ENCODE data around the gene NDUFS8. TPM values are rescaled to one million over a fixed set of nuclear protein-coding genes. Genes with fewer than 3 reads are reported as not detected.

The NDUFS8 gene
- total and polyA plus RNA-seq, 2 of the 4 experiments (the other 2 are of a cell fraction), result 85.9 to 131 TPM

- intact Hi-C loops (cut with micrococcal nuclease) (no loop called here), dilution Hi-C loops (cut with HindIII; ENCODE audit: low sequenced_read_pairs, unreplicated experiment) (no loop called here), in situ Hi-C loops (cut with MboI; ENCODE audit: low sequenced_read_pairs) (no loop called here)
- no peak overlapping the region for H2AFZ ChIP-seq (replicated peaks; ENCODE audit: low read length, poor library complexity)
- no peak overlapping the region for H3K18ac ChIP-seq (ENCODE audit: low read depth, low read length)
- no peak overlapping the region for H2AK9ac ChIP-seq (replicated peaks; ENCODE audit: low read depth, low read length, poor library complexity)
- no peak overlapping the region for H2BK5ac ChIP-seq (ENCODE audit: low read depth, low read length, poor library complexity, severe bottlenecking)
- no peak overlapping the region for H3K4me3 ChIP-seq (ENCODE audit: insufficient read depth, low read depth, low read length)
- H4K5ac ChIP-seq (ENCODE audit: low read depth, low read length), result no peak overlapping the region
- H3K4ac ChIP-seq (ENCODE audit: low read depth, low read length), result no peak overlapping the region
- no peaks in the 10 kb centered on the region for H3K4me1 ChIP-seq (ENCODE audit: control insufficient read depth, insufficient read depth, low read length)
- peaks cover 3% of the 10 kb centered on the region; the same call in 1 of the 2 replicates for H4K20me1 ChIP-seq (ENCODE audit: insufficient read depth, low read length)
- no peak overlapping the region for H3K56ac ChIP-seq (ENCODE audit: extremely low read depth, insufficient read depth, low read length)
- H3K9me1 ChIP-seq (ENCODE audit: insufficient read depth, low read length), result peaks cover 6% of the 10 kb centered on the region
- H2BK20ac ChIP-seq (ENCODE audit: low read depth, low read length), result no peak overlapping the region
- no peak overlapping the region for H4K8ac ChIP-seq (ENCODE audit: low read depth in 2 of 2, low read length in 2 of 2)
- TF ChIP-seq BHLHE40 (IDR thresholded peaks at IDR 0.05; ENCODE audit: low read depth, low read length) (no peak), CEBPB (IDR thresholded peaks at IDR 0.05; ENCODE audit: low read depth, low read length) (no peak)
- H3K79me1 ChIP-seq (ENCODE audit: low read depth in 1 of 2, low read length in 2 of 2), result peaks cover 0 to 3% of the 10 kb centered on the region in 2 experiments; a peak in 1 of 4 replicates
- ATAC-seq (ENCODE audit: low read depth) (no peak), DNase-seq (peak; percentile 18)
- no peak overlapping the region; the same call in 1 of the 2 replicates for H3K14ac ChIP-seq (replicated peaks; ENCODE audit: low read depth, low read length)
- CTCF ChIA-PET, result no interaction called here
- 84% methylated on average over 4 of the region's 8 CpGs; no CpG with 5 or more reads in 1 of the 2 experiments for WGBS, 2 experiments (ENCODE audit: extremely low coverage in 2 of 2, insufficient read length in 1 of 2)
- H2BK120ac ChIP-seq (ENCODE audit: low read depth, low read length), result no peak overlapping the region
- no peak overlapping the region for H4K91ac ChIP-seq (ENCODE audit: insufficient read depth, low read depth, low read length)
- H3K9me3 ChIP-seq (ENCODE audit: control insufficient read depth, insufficient read depth, low read length), result no peaks in the 10 kb centered on the region
- POLR2A ChIA-PET (ENCODE audit: unreplicated experiment), result no interaction called here
- H3K27ac ChIP-seq (ENCODE audit: insufficient read depth, low read length), result no peak overlapping the region
- H3K9ac ChIP-seq (ENCODE audit: low read depth, low read length), result no peak overlapping the region
- no TSS peak for BruUV-seq (replicated peaks)
- H3K23ac ChIP-seq (ENCODE audit: low read depth, low read length), result no peak overlapping the region; the same call in 1 of the 2 replicates
- H3K27me3 ChIP-seq (ENCODE audit: control insufficient read depth, insufficient read depth, low read length), result no peaks in the 10 kb centered on the region
- no peak overlapping the region for H3K4me2 ChIP-seq (ENCODE audit: low read depth, low read length)
- H2BK15ac ChIP-seq (ENCODE audit: low read depth, low read length), result no peak overlapping the region
- peaks cover 13% of the 10 kb centered on the region for H3K36me3 ChIP-seq (ENCODE audit: control insufficient read depth, insufficient read depth, low read length)
- no peak overlapping the region for H2AK5ac ChIP-seq (ENCODE audit: low read depth, low read length)
These were observed 47.4 kb downstream of the NDUFS8 start for GRCh38 chr11:68077617-68078582.
